ENCODE data around the gene DPP4. TPM values are rescaled to one million over a fixed set of nuclear protein-coding genes. Genes with fewer than 3 reads are reported as not detected.

The DPP4 gene
- total and polyA plus RNA-seq, 2 of the 13 experiments (the other 11 are each of a cell fraction or from before 2014, with no cell fraction given) = 39.4 to 109 TPM

DNA sequence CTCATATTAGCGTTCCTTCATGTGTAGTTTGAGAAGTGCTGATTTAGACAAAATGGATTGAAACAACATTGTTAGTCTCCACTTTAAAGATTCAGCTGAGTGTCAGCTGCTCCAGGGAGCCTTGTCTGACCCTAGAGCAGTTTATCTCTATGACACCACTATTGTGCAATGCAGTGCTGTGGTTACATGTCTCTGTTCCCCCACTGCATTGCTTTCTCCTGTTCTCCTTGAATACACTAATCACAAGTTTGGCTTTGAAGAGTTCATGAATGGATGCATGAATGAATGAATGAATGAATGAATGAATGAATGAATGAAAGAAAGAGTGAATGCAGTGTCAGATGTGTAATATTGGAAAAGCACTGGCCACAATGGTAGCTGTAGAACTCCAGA is 39.8 kb upstream of the DPP4 start (continued):
- TF ChIP-seq, protein P1, sequence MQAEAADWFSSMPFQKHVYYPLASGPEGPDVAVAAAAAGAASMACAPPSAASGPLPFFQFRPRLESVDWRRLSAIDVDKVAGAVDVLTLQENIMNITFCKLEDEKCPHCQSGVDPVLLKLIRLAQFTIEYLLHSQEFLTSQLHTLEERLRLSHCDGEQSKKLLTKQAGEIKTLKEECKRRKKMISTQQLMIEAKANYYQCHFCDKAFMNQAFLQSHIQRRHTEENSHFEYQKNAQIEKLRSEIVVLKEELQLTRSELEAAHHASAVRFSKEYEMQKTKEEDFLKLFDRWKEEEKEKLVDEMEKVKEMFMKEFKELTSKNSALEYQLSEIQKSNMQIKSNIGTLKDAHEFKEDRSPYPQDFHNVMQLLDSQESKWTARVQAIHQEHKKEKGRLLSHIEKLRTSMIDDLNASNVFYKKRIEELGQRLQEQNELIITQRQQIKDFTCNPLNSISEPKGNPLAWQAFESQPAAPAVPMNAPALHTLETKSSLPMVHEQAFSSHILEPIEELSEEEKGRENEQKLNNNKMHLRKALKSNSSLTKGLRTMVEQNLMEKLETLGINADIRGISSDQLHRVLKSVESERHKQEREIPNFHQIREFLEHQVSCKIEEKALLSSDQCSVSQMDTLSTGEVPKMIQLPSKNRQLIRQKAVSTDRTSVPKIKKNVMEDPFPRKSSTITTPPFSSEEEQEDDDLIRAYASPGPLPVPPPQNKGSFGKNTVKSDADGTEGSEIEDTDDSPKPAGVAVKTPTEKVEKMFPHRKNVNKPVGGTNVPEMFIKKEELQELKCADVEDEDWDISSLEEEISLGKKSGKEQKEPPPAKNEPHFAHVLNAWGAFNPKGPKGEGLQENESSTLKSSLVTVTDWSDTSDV (CRISPR knock-in tag; IDR thresholded peaks at IDR 0.05) = no peak
- TF ChIP-seq ZNF839 (CRISPR knock-in tag; IDR thresholded peaks at IDR 0.05; ENCODE audit: borderline replicate concordance) (no peak), NFYC (CRISPR knock-in tag; IDR thresholded peaks at IDR 0.05) (no peak), NR3C1 (CRISPR knock-in tag; IDR thresholded peaks at IDR 0.05) (no peak), CBX5 (CRISPR knock-in tag; IDR thresholded peaks at IDR 0.05; ENCODE audit: borderline replicate concordance) (peak; percentile 91; the same call in 1 of the 2 replicates), KLF12 (CRISPR knock-in tag; IDR thresholded peaks at IDR 0.05; ENCODE audit: borderline replicate concordance) (no peak), GMEB1 (CRISPR knock-in tag; IDR thresholded peaks at IDR 0.05; ENCODE audit: borderline replicate concordance) (no peak), ZNF331 (CRISPR knock-in tag; IDR thresholded peaks at IDR 0.05) (peak; percentile 97), SOX6 (IDR thresholded peaks at IDR 0.05) (no peak), SOX6 (CRISPR knock-in tag; IDR thresholded peaks at IDR 0.05) (peak; percentile 91), MIER3 (CRISPR knock-in tag; IDR thresholded peaks at IDR 0.05; ENCODE audit: borderline replicate concordance) (peak; percentile 95; the same call in 1 of the 2 replicates), UBTF (CRISPR knock-in tag; IDR thresholded peaks at IDR 0.05) (no peak), SOX13 (IDR thresholded peaks at IDR 0.05) (0 out of 2 replicates have a peak, but pooled peaks have one; percentile 25), SOX13 (CRISPR knock-in tag; conservative IDR thresholded peaks at IDR 0.05 in 1 of 2, IDR thresholded peaks at IDR 0.05 in 1 of 2) (peak in 1 of 2 experiments; percentile 95; a peak in 2 of 4 replicates), NKX3-1 (CRISPR knock-in tag; IDR thresholded peaks at IDR 0.05) (no peak), ZNF234 (CRISPR knock-in tag; conservative IDR thresholded peaks at IDR 0.05) (no peak), ZNF205 (CRISPR knock-in tag; IDR thresholded peaks at IDR 0.05) (peak; percentile 92), RAD21 (CRISPR knock-in tag; IDR thresholded peaks at IDR 0.05) (no peak), HOXA3 (CRISPR knock-in tag; IDR thresholded peaks at IDR 0.05) (peak; percentile 69), TFDP1 (CRISPR knock-in tag; IDR thresholded peaks at IDR 0.05; ENCODE audit: borderline replicate concordance) (no peak), ZNF577 (CRISPR knock-in tag; IDR thresholded peaks at IDR 0.05; ENCODE audit: borderline replicate concordance, low read depth) (no peak)
- TF ChIP-seq, protein P2, sequence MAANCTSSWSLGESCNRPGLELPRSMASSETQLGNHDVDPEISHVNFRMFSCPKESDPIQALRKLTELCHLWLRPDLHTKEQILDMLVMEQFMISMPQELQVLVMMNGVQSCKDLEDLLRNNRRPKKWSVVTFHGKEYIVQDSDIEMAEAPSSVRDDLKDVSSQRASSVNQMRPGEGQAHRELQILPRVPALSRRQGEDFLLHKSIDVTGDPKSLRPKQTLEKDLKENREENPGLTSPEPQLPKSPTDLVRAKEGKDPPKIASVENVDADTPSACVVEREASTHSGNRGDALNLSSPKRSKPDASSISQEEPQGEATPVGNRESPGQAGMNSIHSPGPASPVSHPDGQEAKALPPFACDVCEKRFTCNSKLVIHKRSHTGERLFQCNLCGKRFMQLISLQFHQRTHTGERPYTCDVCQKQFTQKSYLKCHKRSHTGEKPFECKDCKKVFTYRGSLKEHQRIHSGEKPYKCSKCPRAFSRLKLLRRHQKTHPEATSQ (CRISPR knock-in tag; IDR thresholded peaks at IDR 0.05; ENCODE audit: borderline replicate concordance) = 0 out of 2 replicates have a peak, but pooled peaks have one; percentile 32
